Measurements from ENCODE around the gene DLEC1. TPM values are rescaled to one million over a fixed set of nuclear protein-coding genes. Genes with fewer than 3 reads are reported as not detected.
"Not testable (repeated sequence)": the region's sequence is repeated elsewhere in the genome, so short reads cannot be mapped to it uniquely, and the experiment has no call there.

The DLEC1 gene
- polyA plus RNA-seq, 1 experiment: 0.06 TPM

DNA sequence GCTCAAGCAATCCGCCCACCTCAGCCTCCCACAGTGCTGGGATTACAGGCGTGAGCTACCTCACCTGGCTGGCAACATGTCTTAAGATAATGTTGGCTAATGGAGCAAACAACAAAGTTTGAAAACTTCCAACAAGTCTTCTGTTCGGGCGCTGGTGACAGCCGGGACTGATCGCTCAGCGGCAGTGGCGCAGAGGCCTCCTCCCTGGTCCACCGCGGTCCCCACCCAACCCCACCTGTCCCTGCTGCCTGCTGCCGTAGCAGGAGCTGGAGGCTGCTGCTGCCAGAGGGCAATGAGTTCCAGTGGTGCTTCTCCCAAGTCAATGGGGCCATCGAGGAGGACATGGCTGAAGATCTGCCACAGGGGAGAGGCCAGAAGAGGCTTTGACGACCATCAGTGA is 12.1 kb downstream of the DLEC1 start:
- H3K4me3 ChIP-seq (ENCODE audit: low read depth, low read length): no peak overlapping the region
- no peaks in the 10 kb centered on the region for H3K36me3 ChIP-seq (ENCODE audit: control insufficient read depth, insufficient read depth, low read length)
- no peak for DNase-seq (ENCODE audit: low read depth)
- ChIA-PET CTCF (interaction anchor here (0.5 kb wide), 1 partner anchor 1770 kb away, joined by 3 read pairs; no protein-coding TSS in a partner anchor), POLR2A (no interaction called here)
- peaks cover 3% of the 10 kb centered on the region for H3K27me3 ChIP-seq (ENCODE audit: control insufficient read depth, insufficient read depth, low read length)
- TF ChIP-seq CTCF (IDR thresholded peaks at IDR 0.05; ENCODE audit: insufficient read depth, low read depth, low read length): no peak

DNA sequence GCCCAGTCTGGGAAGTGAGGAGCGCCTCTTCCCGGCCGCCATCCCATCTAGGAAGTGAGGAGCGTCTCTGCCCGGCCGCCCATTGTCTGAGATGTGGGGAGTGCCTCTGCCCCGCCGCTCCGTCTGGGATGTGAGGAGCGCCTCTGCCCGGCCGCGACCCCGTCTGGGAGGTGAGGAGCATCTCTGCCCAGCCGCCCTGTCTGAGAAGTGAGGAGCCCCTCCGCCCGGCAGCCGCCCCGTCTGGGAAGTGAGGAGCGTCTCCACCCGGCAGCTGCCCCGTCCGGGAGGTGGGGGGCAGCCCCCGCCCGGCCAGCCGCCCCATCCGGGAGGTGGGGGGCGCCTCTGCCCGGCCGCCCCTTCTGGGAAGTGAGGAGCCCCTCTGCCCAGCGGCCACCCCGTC is 14.3 kb downstream of the DLEC1 start:
- CTCF ChIA-PET; DNase-seq (ENCODE audit: low read depth); H3K4me3 ChIP-seq (ENCODE audit: low read depth, low read length); POLR2A ChIA-PET; H3K36me3 ChIP-seq (ENCODE audit: control insufficient read depth, insufficient read depth, low read length); H3K27me3 ChIP-seq (ENCODE audit: control insufficient read depth, insufficient read depth, low read length): not testable (repeated sequence)

- H3K36me3 ChIP-seq (ENCODE audit: control insufficient read depth, insufficient read depth, low read length); H3K27me3 ChIP-seq (ENCODE audit: control insufficient read depth, insufficient read depth, low read length); CTCF ChIA-PET; H3K4me3 ChIP-seq (ENCODE audit: low read depth, low read length); POLR2A ChIA-PET; DNase-seq (ENCODE audit: low read depth): not testable (repeated sequence)
These were observed 14.9 kb downstream of the DLEC1 start for GRCh38 chr3:38053813-38054498.

GRCh38 chr3:38054499-38055001 is 15.5 kb downstream of the DLEC1 start:
- DNase-seq (ENCODE audit: low read depth): no peak
- CTCF ChIA-PET: no interaction called here
- Histone ChIP-seq H3K36me3 (ENCODE audit: control insufficient read depth, insufficient read depth, low read length) (no peaks in the 10 kb centered on the region), H3K27me3 (ENCODE audit: control insufficient read depth, insufficient read depth, low read length) (peaks cover 3% of the 10 kb centered on the region), H3K4me3 (ENCODE audit: low read depth, low read length) (no peak overlapping the region)
- POLR2A ChIA-PET: no interaction called here
- TF ChIP-seq CTCF (IDR thresholded peaks at IDR 0.05; ENCODE audit: insufficient read depth, low read depth, low read length): no peak

GRCh38 chr3:38059148-38059547 is 20.1 kb downstream of the DLEC1 start:
- DNase-seq (ENCODE audit: low read depth): no peak
- peaks cover 3% of the 10 kb centered on the region for H3K27me3 ChIP-seq (ENCODE audit: control insufficient read depth, insufficient read depth, low read length)
- no peak overlapping the region for H3K4me3 ChIP-seq (ENCODE audit: low read depth, low read length)
- ChIA-PET POLR2A (no interaction called here), CTCF (no interaction called here)
- TF ChIP-seq CTCF (IDR thresholded peaks at IDR 0.05; ENCODE audit: insufficient read depth, low read depth, low read length): no peak
- H3K36me3 ChIP-seq (ENCODE audit: control insufficient read depth, insufficient read depth, low read length): no peaks in the 10 kb centered on the region

DNA sequence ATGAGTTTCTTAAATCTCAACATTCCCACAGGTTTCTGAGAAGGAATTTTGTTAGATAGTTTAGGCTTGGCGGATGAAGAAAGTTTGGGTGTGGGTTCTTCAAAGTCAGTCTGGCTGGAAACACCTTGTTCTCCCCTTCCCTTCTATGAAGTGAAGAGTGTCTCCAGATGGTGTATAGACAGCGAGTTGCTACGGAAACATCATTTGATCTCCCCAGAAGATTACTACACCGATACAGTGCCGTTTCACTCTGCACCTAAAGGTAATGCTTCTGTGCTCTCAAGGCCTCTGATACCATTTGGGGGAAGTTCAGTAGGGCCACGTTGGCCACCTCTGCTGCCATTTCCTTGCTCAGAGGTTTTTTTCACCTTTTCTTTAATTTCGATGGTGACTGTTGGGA is 20.6 kb downstream of the DLEC1 start:
- ChIA-PET POLR2A (no interaction called here), CTCF (no interaction called here)
- DNase-seq (ENCODE audit: low read depth): no peak
- no peaks in the 10 kb centered on the region for H3K36me3 ChIP-seq (ENCODE audit: control insufficient read depth, insufficient read depth, low read length)
- no peak for TF ChIP-seq CTCF (IDR thresholded peaks at IDR 0.05; ENCODE audit: insufficient read depth, low read depth, low read length)
- no peak overlapping the region for H3K4me3 ChIP-seq (ENCODE audit: low read depth, low read length)
- peaks cover 3% of the 10 kb centered on the region for H3K27me3 ChIP-seq (ENCODE audit: control insufficient read depth, insufficient read depth, low read length)

Data from BJ (cell line).